ENCODE results near the gene ADAMTS9. TPM values are rescaled to one million over a fixed set of nuclear protein-coding genes. Genes with fewer than 3 reads are reported as not detected.

ADAMTS9 gene
- polyA plus RNA-seq, 1 experiment: 1.1 TPM

DNA sequence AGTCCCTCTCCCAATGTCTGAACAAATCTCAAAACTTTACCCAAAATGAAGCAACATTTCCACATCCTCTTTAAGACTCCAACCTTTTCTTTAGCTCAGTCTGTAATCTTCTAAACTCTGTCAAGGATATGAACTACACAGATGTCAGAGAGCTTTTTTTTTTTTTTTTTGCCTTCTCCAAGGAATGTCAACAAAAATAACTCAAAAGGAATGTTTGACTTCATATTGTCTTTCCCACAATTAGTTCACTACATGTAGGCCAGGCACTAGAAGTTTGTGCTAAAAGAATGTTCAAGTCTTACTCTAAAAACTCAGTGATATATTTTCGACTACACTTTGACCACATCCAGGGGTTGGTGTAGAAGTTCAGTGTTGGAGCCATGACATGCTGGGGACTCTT lies 37.1 kb downstream of the ADAMTS9 start:
- CTCF ChIA-PET: interaction anchor here (0.6 kb wide), 1 partner anchor 91 kb away, joined by 3 read pairs; no protein-coding TSS in a partner anchor
- POLR2A ChIA-PET: interaction anchor here (0.6 kb wide), 1 partner anchor 16 kb away, joined by 4 read pairs; no protein-coding TSS in a partner anchor
- Histone ChIP-seq H3K9me3 (ENCODE audit: control insufficient read depth, insufficient read depth, low read length) (no peaks in the 10 kb centered on the region), H3K27ac (ENCODE audit: low read depth, low read length) (no peak overlapping the region), H3K27me3 (ENCODE audit: control insufficient read depth, insufficient read depth, low read length) (no peaks in the 10 kb centered on the region), H3K4me3 (ENCODE audit: low read depth, low read length) (no peak overlapping the region)
- no peak for TF ChIP-seq CTCF (IDR thresholded peaks at IDR 0.05; ENCODE audit: low read depth, low read length)
- DNase-seq (ENCODE audit: low read depth, low spot score): no peak

- POLR2A ChIA-PET: interaction anchor here (0.6 kb wide), 1 partner anchor 15 kb away, joined by 4 read pairs; no protein-coding TSS in a partner anchor
- TF ChIP-seq CTCF (IDR thresholded peaks at IDR 0.05; ENCODE audit: low read depth, low read length): no peak
- DNase-seq (ENCODE audit: low read depth, low spot score): no peak
- Histone ChIP-seq H3K4me3 (ENCODE audit: low read depth, low read length) (no peak overlapping the region), H3K27ac (ENCODE audit: low read depth, low read length) (no peak overlapping the region), H3K27me3 (ENCODE audit: control insufficient read depth, insufficient read depth, low read length) (no peaks in the 10 kb centered on the region), H3K9me3 (ENCODE audit: control insufficient read depth, insufficient read depth, low read length) (no peaks in the 10 kb centered on the region)
- CTCF ChIA-PET: interaction anchor here (0.6 kb wide), 1 partner anchor 91 kb away, joined by 3 read pairs; no protein-coding TSS in a partner anchor
Measured at GRCh38 chr3:64650096-64650622, 37.6 kb downstream of the ADAMTS9 start.

GRCh38 chr3:64648927-64649906 lies 38.6 kb downstream of the ADAMTS9 start:
- CTCF ChIA-PET: no interaction called here
- no peak for TF ChIP-seq CTCF (IDR thresholded peaks at IDR 0.05; ENCODE audit: low read depth, low read length)
- H3K9me3 ChIP-seq (ENCODE audit: control insufficient read depth, insufficient read depth, low read length): no peaks in the 10 kb centered on the region
- no peak overlapping the region for H3K27ac ChIP-seq (ENCODE audit: low read depth, low read length)
- POLR2A ChIA-PET: no interaction called here
- H3K27me3 ChIP-seq (ENCODE audit: control insufficient read depth, insufficient read depth, low read length): no peaks in the 10 kb centered on the region
- DNase-seq (ENCODE audit: low read depth, low spot score): no peak
- H3K4me3 ChIP-seq (ENCODE audit: low read depth, low read length): no peak overlapping the region

DNA sequence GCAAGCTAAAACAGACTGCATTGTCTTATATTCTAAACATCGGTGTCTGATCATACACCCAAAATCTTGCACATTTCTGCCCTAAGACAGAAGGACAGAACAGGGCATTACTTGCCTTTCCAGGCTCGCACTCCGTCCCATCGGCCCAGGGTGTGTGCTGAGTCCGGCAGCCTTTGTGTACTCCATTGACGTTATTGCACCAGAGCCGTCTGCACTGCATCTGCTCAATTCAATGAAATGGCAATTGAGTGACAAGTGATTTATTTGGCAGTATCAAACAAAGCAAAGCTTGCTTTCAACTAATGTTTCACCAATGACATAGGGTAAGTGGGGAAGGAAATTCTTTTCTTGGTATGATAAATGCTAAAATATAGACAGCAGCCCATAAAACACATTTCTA lies 40.0 kb downstream of the ADAMTS9 start:
- H3K9me3 ChIP-seq (ENCODE audit: control insufficient read depth, insufficient read depth, low read length): no peaks in the 10 kb centered on the region
- no peaks in the 10 kb centered on the region for H3K27me3 ChIP-seq (ENCODE audit: control insufficient read depth, insufficient read depth, low read length)
- POLR2A ChIA-PET: no interaction called here
- H3K4me3 ChIP-seq (ENCODE audit: low read depth, low read length): no peak overlapping the region
- no peak for DNase-seq (ENCODE audit: low read depth, low spot score)
- H3K27ac ChIP-seq (ENCODE audit: low read depth, low read length): no peak overlapping the region
- CTCF ChIA-PET: no interaction called here
- no peak for TF ChIP-seq CTCF (IDR thresholded peaks at IDR 0.05; ENCODE audit: low read depth, low read length)

- ChIA-PET POLR2A (no interaction called here), CTCF (no interaction called here)
Measured at GRCh38 chr3:64645243-64645642, 42.6 kb downstream of the ADAMTS9 start.

More at GRCh38 chr3:64645243-64645642, 42.6 kb downstream of the ADAMTS9 start:
- H3K27me3 ChIP-seq (ENCODE audit: control insufficient read depth, insufficient read depth, low read length): no peaks in the 10 kb centered on the region
- H3K27ac ChIP-seq (ENCODE audit: low read depth, low read length): no peak overlapping the region
- H3K4me3 ChIP-seq (ENCODE audit: low read depth, low read length): no peak overlapping the region
- no peak for DNase-seq (ENCODE audit: low read depth, low spot score)
- H3K9me3 ChIP-seq (ENCODE audit: control insufficient read depth, insufficient read depth, low read length): no peaks in the 10 kb centered on the region
- TF ChIP-seq CTCF (IDR thresholded peaks at IDR 0.05; ENCODE audit: low read depth, low read length): no peak

Measured in AG04450 (cell line).